ENCODE data around the gene PDCL2. TPM values are rescaled to one million over a fixed set of nuclear protein-coding genes. Genes with fewer than 3 reads are reported as not detected.

PDCL2 gene
- total RNA-seq, 1 experiment from 2014 or later: not detected

GRCh38 chr4:55598641-55599040 is 6.6 kb upstream of the PDCL2 start:
- H3K23me2 ChIP-seq (ENCODE audit: insufficient read length, low read depth, low read length, poor library complexity, severe bottlenecking): no peaks in the 10 kb centered on the region
- H3K27me3 ChIP-seq (ENCODE audit: insufficient read depth, low read length): no peaks in the 10 kb centered on the region
- no peak overlapping the region for H2AK5ac ChIP-seq (ENCODE audit: insufficient read length, low read length)
- no peak for TF ChIP-seq CTCF (conservative IDR thresholded peaks at IDR 0.05)
- no peak overlapping the region for H4K91ac ChIP-seq (ENCODE audit: insufficient read length, low read depth, low read length)
- H2BK12ac ChIP-seq (ENCODE audit: insufficient read length, low read depth, low read length): no peak overlapping the region
- no peaks in the 10 kb centered on the region for H3K79me2 ChIP-seq (ENCODE audit: insufficient read depth, low read length)
- H4K5ac ChIP-seq (ENCODE audit: insufficient read length, low read depth, low read length): no peak overlapping the region
- no peak overlapping the region for H2BK5ac ChIP-seq (ENCODE audit: insufficient read length, low read length)
- no peak overlapping the region for H3K4me2 ChIP-seq (ENCODE audit: insufficient read depth, insufficient read length, low read length)
- no CpG with 5 or more reads among the region's 2 CpGs for WGBS (ENCODE audit: extremely low coverage, insufficient read length, low lambda C conversion rate)
- no peak overlapping the region for H3K14ac ChIP-seq (ENCODE audit: insufficient read depth, low read length)
- H3K4me3 Mint-ChIP-seq: no peak overlapping the region
- H3K9ac ChIP-seq (ENCODE audit: extremely low read depth, insufficient read length, low read length): no peak overlapping the region
- no peaks in the 10 kb centered on the region for H3K9me3 ChIP-seq (ENCODE audit: control insufficient read depth, low read depth, low read length)
- no peak overlapping the region for H2BK120ac ChIP-seq (ENCODE audit: low read depth, low read length, poor library complexity, severe bottlenecking)
- no peak overlapping the region for H4K8ac ChIP-seq (replicated peaks; ENCODE audit: insufficient read length, low read depth, low read length)
- no peak overlapping the region for H2BK20ac ChIP-seq (ENCODE audit: low read depth, low read length, poor library complexity, severe bottlenecking)
- no peak overlapping the region for H3K27ac Mint-ChIP-seq
- H3K56ac ChIP-seq (ENCODE audit: insufficient read length, low read depth, low read length): no peak overlapping the region
- no peak overlapping the region for H3K4ac ChIP-seq (ENCODE audit: low read depth, low read length)
- H3K23ac ChIP-seq (ENCODE audit: insufficient read length, low read depth, low read length): no peak overlapping the region
- H2AFZ ChIP-seq (ENCODE audit: low read length): no peak overlapping the region
- no peaks in the 10 kb centered on the region for H3K79me1 ChIP-seq (ENCODE audit: insufficient read depth, low read depth, low read length, poor library complexity, severe bottlenecking)
- no peaks in the 10 kb centered on the region for H3K4me1 ChIP-seq (ENCODE audit: insufficient read depth, low read length)
- H3K4me1 Mint-ChIP-seq: no peaks in the 10 kb centered on the region
- DNase-seq: no peak
- H3K18ac ChIP-seq (ENCODE audit: insufficient read length, low read depth, low read length): no peak overlapping the region
- H3K27ac ChIP-seq (ENCODE audit: insufficient read length, low read depth, low read length): no peak overlapping the region
- H3K27me3 Mint-ChIP-seq (ENCODE audit: low read depth): no peaks in the 10 kb centered on the region
- no peaks in the 10 kb centered on the region for H4K20me1 ChIP-seq (ENCODE audit: control insufficient read depth, insufficient read depth, insufficient read length)
- H2BK15ac ChIP-seq (ENCODE audit: low read depth, low read length): no peak overlapping the region
- H3T11ph ChIP-seq (ENCODE audit: low read length): no peak overlapping the region
- H3K9me3 Mint-ChIP-seq: no peaks in the 10 kb centered on the region
- peaks cover 0 to 8% (median 0%) of the 10 kb centered on the region in 3 experiments; a peak in 2 of 7 replicates for H3K36me3 Mint-ChIP-seq (ENCODE audit: insufficient read depth in 1 of 3, low read depth in 3 of 3)
